Measurements from ENCODE around the gene MYH4. TPM values are rescaled to one million over a fixed set of nuclear protein-coding genes. Genes with fewer than 3 reads are reported as not detected.

The MYH4 gene
- total and polyA plus RNA-seq, 2 of the 4 experiments (the other 2 are of a cell fraction), result not detected

DNA sequence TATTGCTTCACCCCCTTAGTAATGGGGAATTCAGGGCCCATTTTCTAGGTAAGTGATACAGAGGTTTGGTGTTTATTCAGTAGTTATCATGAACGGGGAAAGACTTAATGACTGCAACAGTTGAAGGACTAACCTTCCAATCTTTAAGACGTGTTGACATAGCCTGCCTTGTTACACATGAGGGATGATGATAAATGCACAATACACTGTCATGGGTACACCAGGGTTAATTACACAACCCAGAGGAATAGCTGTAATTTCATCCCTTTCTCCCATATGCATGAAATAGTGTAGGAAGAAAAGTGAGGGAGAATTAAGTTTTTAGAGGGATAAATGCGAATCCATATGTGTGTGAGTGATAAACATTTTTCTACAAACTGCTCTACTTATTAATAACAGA lies 10.7 kb downstream of the MYH4 start:
- Histone ChIP-seq H3K4me2 (ENCODE audit: low read depth, low read length) (no peak overlapping the region), H4K91ac (ENCODE audit: insufficient read depth, low read depth, low read length) (no peak overlapping the region), H2AK5ac (ENCODE audit: low read depth, low read length) (no peak overlapping the region), H4K20me1 (ENCODE audit: insufficient read depth, low read length) (no peaks in the 10 kb centered on the region), H3K4me1 (ENCODE audit: control insufficient read depth, insufficient read depth, low read length) (no peaks in the 10 kb centered on the region), H3K9ac (ENCODE audit: low read depth, low read length) (no peak overlapping the region), H2BK5ac (ENCODE audit: low read depth, low read length, poor library complexity, severe bottlenecking) (no peak overlapping the region), H3K18ac (ENCODE audit: low read depth, low read length) (no peak overlapping the region), H4K8ac (ENCODE audit: low read depth in 2 of 2, low read length in 2 of 2) (no peak overlapping the region), H2AFZ (replicated peaks; ENCODE audit: low read length, poor library complexity) (no peak overlapping the region), H3K56ac (ENCODE audit: extremely low read depth, insufficient read depth, low read length) (no peak overlapping the region), H2BK15ac (ENCODE audit: low read depth, low read length) (no peak overlapping the region), H3K4ac (ENCODE audit: low read depth, low read length) (no peak overlapping the region), H3K27ac (ENCODE audit: insufficient read depth, low read length) (no peak overlapping the region), H3K36me3 (ENCODE audit: control insufficient read depth, insufficient read depth, low read length) (no peaks in the 10 kb centered on the region), H3K23ac (ENCODE audit: low read depth, low read length) (no peak overlapping the region), H4K5ac (ENCODE audit: low read depth, low read length) (no peak overlapping the region), H3K27me3 (ENCODE audit: control insufficient read depth, insufficient read depth, low read length) (no peaks in the 10 kb centered on the region), H2AK9ac (replicated peaks; ENCODE audit: low read depth, low read length, poor library complexity) (no peak overlapping the region), H3K9me1 (ENCODE audit: insufficient read depth, low read length) (no peaks in the 10 kb centered on the region), H2BK20ac (ENCODE audit: low read depth, low read length) (no peak overlapping the region), H3K79me1 (ENCODE audit: low read depth in 1 of 2, low read length in 2 of 2) (no peaks in the 10 kb centered on the region), H3K9me3 (ENCODE audit: control insufficient read depth, insufficient read depth, low read length) (no peaks in the 10 kb centered on the region), H3K4me3 (ENCODE audit: insufficient read depth, low read depth, low read length) (no peak overlapping the region), H3K14ac (replicated peaks; ENCODE audit: low read depth, low read length) (no peak overlapping the region), H2BK120ac (ENCODE audit: low read depth, low read length) (no peak overlapping the region)
- ChIA-PET CTCF (no interaction called here), POLR2A (ENCODE audit: unreplicated experiment) (no interaction called here)
- dilution Hi-C loops (cut with HindIII; ENCODE audit: low sequenced_read_pairs, unreplicated experiment) (no loop called here), in situ Hi-C loops (cut with MboI; ENCODE audit: low sequenced_read_pairs) (no loop called here), intact Hi-C loops (cut with micrococcal nuclease) (no loop called here)
- no peak for ATAC-seq (ENCODE audit: low read depth)
- 100% methylated on average over 1 of the region's 3 CpGs; no CpG with 5 or more reads in 1 of the 2 experiments for WGBS, 2 experiments (ENCODE audit: extremely low coverage in 2 of 2, insufficient read length in 1 of 2)
- no TSS peak for BruUV-seq (replicated peaks)
- no peak for DNase-seq
- TF ChIP-seq MXI1 (IDR thresholded peaks at IDR 0.05; ENCODE audit: borderline replicate concordance, low read depth, low read length), result no peak
- TF ChIP-seq MAZ (IDR thresholded peaks at IDR 0.05; ENCODE audit: borderline replicate concordance, low read depth, low read length), result no peak
- no peak for TF ChIP-seq RFX5 (IDR thresholded peaks at IDR 0.05; ENCODE audit: low read depth, low read length)
- TF ChIP-seq MAFK (IDR thresholded peaks at IDR 0.05; ENCODE audit: low read depth, low read length), result no peak
- no peak for TF ChIP-seq ELK1 (IDR thresholded peaks at IDR 0.05; ENCODE audit: borderline replicate concordance, low read depth, low read length)
- TF ChIP-seq CHD1 (IDR thresholded peaks at IDR 0.05; ENCODE audit: low read depth, low read length), result no peak
- TF ChIP-seq BHLHE40 (IDR thresholded peaks at IDR 0.05; ENCODE audit: low read depth, low read length), result no peak
- TF ChIP-seq NFE2L2 (IDR thresholded peaks at IDR 0.05; ENCODE audit: low read depth, low read length), result no peak
- no peak for TF ChIP-seq SMC3 (IDR thresholded peaks at IDR 0.05; ENCODE audit: low read depth, low read length)
- TF ChIP-seq FOS (IDR thresholded peaks at IDR 0.05; ENCODE audit: low read depth, low read length), result no peak
- TF ChIP-seq POLR2A (IDR thresholded peaks at IDR 0.05; ENCODE audit: low read depth, low read length), result no peak
- no peak for TF ChIP-seq CEBPB (IDR thresholded peaks at IDR 0.05; ENCODE audit: low read depth, low read length)
- TF ChIP-seq RCOR1 (IDR thresholded peaks at IDR 0.05; ENCODE audit: insufficient replicate concordance, low read length), result no peak
- TF ChIP-seq RAD21 (IDR thresholded peaks at IDR 0.05; ENCODE audit: low read length), result no peak
- TF ChIP-seq, protein P1, sequence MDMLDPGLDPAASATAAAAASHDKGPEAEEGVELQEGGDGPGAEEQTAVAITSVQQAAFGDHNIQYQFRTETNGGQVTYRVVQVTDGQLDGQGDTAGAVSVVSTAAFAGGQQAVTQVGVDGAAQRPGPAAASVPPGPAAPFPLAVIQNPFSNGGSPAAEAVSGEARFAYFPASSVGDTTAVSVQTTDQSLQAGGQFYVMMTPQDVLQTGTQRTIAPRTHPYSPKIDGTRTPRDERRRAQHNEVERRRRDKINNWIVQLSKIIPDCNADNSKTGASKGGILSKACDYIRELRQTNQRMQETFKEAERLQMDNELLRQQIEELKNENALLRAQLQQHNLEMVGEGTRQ (IDR thresholded peaks at IDR 0.05; ENCODE audit: low read depth, low read length), result no peak
- TF ChIP-seq, protein P2, sequence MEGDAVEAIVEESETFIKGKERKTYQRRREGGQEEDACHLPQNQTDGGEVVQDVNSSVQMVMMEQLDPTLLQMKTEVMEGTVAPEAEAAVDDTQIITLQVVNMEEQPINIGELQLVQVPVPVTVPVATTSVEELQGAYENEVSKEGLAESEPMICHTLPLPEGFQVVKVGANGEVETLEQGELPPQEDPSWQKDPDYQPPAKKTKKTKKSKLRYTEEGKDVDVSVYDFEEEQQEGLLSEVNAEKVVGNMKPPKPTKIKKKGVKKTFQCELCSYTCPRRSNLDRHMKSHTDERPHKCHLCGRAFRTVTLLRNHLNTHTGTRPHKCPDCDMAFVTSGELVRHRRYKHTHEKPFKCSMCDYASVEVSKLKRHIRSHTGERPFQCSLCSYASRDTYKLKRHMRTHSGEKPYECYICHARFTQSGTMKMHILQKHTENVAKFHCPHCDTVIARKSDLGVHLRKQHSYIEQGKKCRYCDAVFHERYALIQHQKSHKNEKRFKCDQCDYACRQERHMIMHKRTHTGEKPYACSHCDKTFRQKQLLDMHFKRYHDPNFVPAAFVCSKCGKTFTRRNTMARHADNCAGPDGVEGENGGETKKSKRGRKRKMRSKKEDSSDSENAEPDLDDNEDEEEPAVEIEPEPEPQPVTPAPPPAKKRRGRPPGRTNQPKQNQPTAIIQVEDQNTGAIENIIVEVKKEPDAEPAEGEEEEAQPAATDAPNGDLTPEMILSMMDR (conservative IDR thresholded peaks at IDR 0.05; ENCODE audit: low read depth, low read length), result no peak
